Superior temporal gyrus (tissue), 1 donor: ENCODE data around the gene SLC16A10.
"Not testable (repeated sequence)": the region's sequence is repeated elsewhere in the genome, so short reads cannot be mapped to it uniquely, and the experiment has no call there.

ENCODE experiments used
- DNase-seq: peaks from one replicate; pipeline ENCODE4 v3.0.0-alpha.2; 2016; ENCODE audit errors: extremely low spot score

Gene SLC16A10

GRCh38 chr6:111132669-111133068 is 45.4 kb downstream of the SLC16A10 start:
- DNase-seq, result not testable (repeated sequence)

- not testable (repeated sequence) for DNase-seq
Measured at GRCh38 chr6:111134236-111134869, 47.0 kb downstream of the SLC16A10 start.

GRCh38 chr6:111137489-111138093 is 50.3 kb downstream of the SLC16A10 start:
- DNase-seq, result peak; percentile 2

GRCh38 chr6:111147440-111147839 is 60.1 kb downstream of the SLC16A10 start:
- DNase-seq, result no peak

- no peak for DNase-seq
Measured at GRCh38 chr6:111148110-111148509, 60.8 kb downstream of the SLC16A10 start.

- no peak for DNase-seq
Measured at GRCh38 chr6:111150577-111150976, 63.3 kb downstream of the SLC16A10 start.

GRCh38 chr6:111154981-111155380 is 67.7 kb downstream of the SLC16A10 start:
- DNase-seq, result no peak

GRCh38 chr6:111157412-111157811 is 70.1 kb downstream of the SLC16A10 start:
- no peak for DNase-seq

- no peak for DNase-seq
Measured at GRCh38 chr6:111159633-111160032, 72.3 kb downstream of the SLC16A10 start.

GRCh38 chr6:111161650-111162049 is 74.3 kb downstream of the SLC16A10 start:
- no peak for DNase-seq

GRCh38 chr6:111162504-111162903 is 75.2 kb downstream of the SLC16A10 start:
- no peak for DNase-seq

GRCh38 chr6:111171577-111172400 is 84.5 kb downstream of the SLC16A10 start:
- no peak for DNase-seq

- no peak for DNase-seq
Measured at GRCh38 chr6:111172563-111172962, 85.3 kb downstream of the SLC16A10 start.

- no peak for DNase-seq
Measured at GRCh38 chr6:111173341-111173740, 86.0 kb downstream of the SLC16A10 start.

GRCh38 chr6:111173946-111174345 is 86.6 kb downstream of the SLC16A10 start:
- no peak for DNase-seq

- DNase-seq, result no peak
Measured at GRCh38 chr6:111175109-111175508, 87.8 kb downstream of the SLC16A10 start.

GRCh38 chr6:111176038-111176759 is 88.9 kb downstream of the SLC16A10 start:
- no peak for DNase-seq

- DNase-seq, result no peak
Measured at GRCh38 chr6:111176760-111177099, 89.4 kb downstream of the SLC16A10 start.

GRCh38 chr6:111177131-111177530 is 89.8 kb downstream of the SLC16A10 start:
- DNase-seq, result no peak

GRCh38 chr6:111183702-111184517 is 96.6 kb downstream of the SLC16A10 start:
- DNase-seq, result no peak

- no peak for DNase-seq
Measured at GRCh38 chr6:111184827-111185532, 97.7 kb downstream of the SLC16A10 start.
